Endodermal cell (in vitro differentiated cells): ENCODE data around the gene HS6ST3. TPM values are rescaled to one million over a fixed set of nuclear protein-coding genes. Genes with fewer than 3 reads are reported as not detected.

Experiments used
- DNase-seq: peaks from one replicate; pipeline ENCODE4 v3.0.0-alpha.2; 2017
- H3K27ac ChIP-seq: 2 replicates; pipeline ENCODE4 v1.5.1; 2013; ENCODE audit warnings: mild to moderate bottlenecking, low read depth, low read length, moderate library complexity
- H3K27me3 ChIP-seq: 2 replicates; pipeline ENCODE4 v1.6.1; 2013; ENCODE audit warnings: mild to moderate bottlenecking, low read length, moderate library complexity; ENCODE audit not compliant: insufficient read depth, control insufficient read depth, poor library complexity, severe bottlenecking
- H3K36me3 ChIP-seq: 2 replicates; pipeline ENCODE4 v1.7.0; 2013; ENCODE audit warnings: mild to moderate bottlenecking, low read length, moderate library complexity; ENCODE audit not compliant: control insufficient read depth, insufficient read depth
- H3K4me1 ChIP-seq: one replicate; pipeline ENCODE4 v1.7.0; 2013; ENCODE audit warnings: low read length; ENCODE audit not compliant: control insufficient read depth, insufficient read depth
- H3K4me3 ChIP-seq: 2 replicates; pipeline ENCODE4 v1.5.1; 2013; ENCODE audit warnings: mild to moderate bottlenecking, low read length, moderate library complexity
- H3K9ac ChIP-seq: 2 replicates; pipeline ENCODE4 v1.6.1; 2013; ENCODE audit warnings: mild to moderate bottlenecking, low read length, moderate library complexity; ENCODE audit not compliant: poor library complexity, severe bottlenecking; ENCODE audit errors: extremely low read depth
- H3K9me3 ChIP-seq: 2 replicates; pipeline ENCODE4 v1.6.1; 2013; ENCODE audit warnings: mild to moderate bottlenecking, low read length, moderate library complexity; ENCODE audit not compliant: control insufficient read depth
- H3K27ac Mint-ChIP-seq: 2 replicates; pipeline ENCODE4 v1.8.0; 2020; ENCODE audit warnings: mixed read lengths
- H3K27me3 Mint-ChIP-seq: 2 replicates; pipeline ENCODE4 v1.8.0; 2021; ENCODE audit warnings: mild to moderate bottlenecking, mixed read lengths; ENCODE audit not compliant: insufficient read depth
- H3K36me3 Mint-ChIP-seq: 2 replicates; pipeline ENCODE4 v1.8.0; 2020; ENCODE audit warnings: low read depth, mixed read lengths
- H3K4me1 Mint-ChIP-seq: 2 replicates; pipeline ENCODE4 v1.8.0; 2020; ENCODE audit warnings: mixed read lengths
- H3K4me3 Mint-ChIP-seq: 2 replicates; pipeline ENCODE4 v1.8.0; 2020; ENCODE audit warnings: mild to moderate bottlenecking, moderate library complexity, mixed read lengths
- H3K9me3 Mint-ChIP-seq: 2 replicates; pipeline ENCODE4 v1.8.0; 2020; ENCODE audit warnings: mild to moderate bottlenecking, mixed read lengths
- CTCF ChIP-seq: fragments of 200-600 bp; sonication (generic); conservative IDR thresholded peaks from 2 replicates; pipeline ENCODE4 v1.5.0; 2021; ENCODE audit warnings: antibody characterized with exemption, mild to moderate bottlenecking
- WGBS, 2 experiments: methylation state at CpG; one replicate each; pipeline versions ENCODE4 v1.1.5 to v1.1.7; 2013; ENCODE audit warnings: missing lambda C conversion rate in 2 of 2, mixed read lengths in 1 of 2; ENCODE audit not compliant: insufficient coverage in 1 of 2, insufficient read length in 1 of 2; 5-methylcytosine and 5-hydroxymethylcytosine counted together
- total RNA-seq, 2 donors: library from RNA; stranded (reverse); fragmentation: NEBNext Ultra II Directional in 1 of 2; extraction: Animal tissue kit (Norgen Biotek cat#: 25700) in 1 of 2; gene quantifications; 2 replicates in 1 of 2; 3 replicates in 1 of 2; pipeline ENCODE4 v1.2.1, GENCODE V29; 2021

HS6ST3 gene
- total RNA-seq, 2 donors from 2014 or later, result 0.84 to 1.1 TPM

GRCh38 chr13:96862093-96862492 lies 772.2 kb downstream of the HS6ST3 start:
- H3K27ac Mint-ChIP-seq, result no peak overlapping the region
- H3K36me3 ChIP-seq, result no peaks in the 10 kb centered on the region
- WGBS, 2 experiments, result 95% methylated on average over 2 of the region's 2 CpGs
- H3K27me3 Mint-ChIP-seq, result peaks cover 3% of the 10 kb centered on the region
- H3K27ac ChIP-seq, result no peak overlapping the region
- no peaks in the 10 kb centered on the region for H3K4me1 Mint-ChIP-seq
- no peaks in the 10 kb centered on the region for H3K9me3 ChIP-seq
- H3K4me3 Mint-ChIP-seq, result no peak overlapping the region
- DNase-seq, result no peak
- peaks cover 5% of the 10 kb centered on the region for H3K27me3 ChIP-seq
- TF ChIP-seq CTCF, result no peak
- no peak overlapping the region for H3K4me3 ChIP-seq
- no peaks in the 10 kb centered on the region for H3K4me1 ChIP-seq
- H3K9me3 Mint-ChIP-seq, result no peaks in the 10 kb centered on the region
- H3K36me3 Mint-ChIP-seq, result no peaks in the 10 kb centered on the region
- no peak overlapping the region for H3K9ac ChIP-seq

- H3K4me1 ChIP-seq, result no peaks in the 10 kb centered on the region
- Mint-ChIP-seq H3K27me3 (peaks cover 5% of the 10 kb centered on the region), H3K36me3 (no peaks in the 10 kb centered on the region), H3K27ac (no peak overlapping the region), H3K4me1 (no peaks in the 10 kb centered on the region), H3K4me3 (no peak overlapping the region), H3K9me3 (no peaks in the 10 kb centered on the region)
- no peak for TF ChIP-seq CTCF
- no peak overlapping the region for H3K4me3 ChIP-seq
- no peak for DNase-seq
- H3K36me3 ChIP-seq, result no peaks in the 10 kb centered on the region
- no peak overlapping the region for H3K27ac ChIP-seq
- 85% methylated on average over 1 of the region's 1 CpG; no CpG with 5 or more reads in 1 of the 2 experiments for WGBS, 2 experiments
- no peak overlapping the region for H3K9ac ChIP-seq
- H3K9me3 ChIP-seq, result no peaks in the 10 kb centered on the region
- H3K27me3 ChIP-seq, result peaks cover 5% of the 10 kb centered on the region
Measured at GRCh38 chr13:96862999-96863398, 773.1 kb downstream of the HS6ST3 start.

GRCh38 chr13:96871469-96871868 lies 781.6 kb downstream of the HS6ST3 start:
- Histone ChIP-seq H3K4me1 (no peaks in the 10 kb centered on the region), H3K36me3 (no peaks in the 10 kb centered on the region), H3K27ac (no peak overlapping the region), H3K4me3 (no peak overlapping the region), H3K27me3 (peaks cover 9% of the 10 kb centered on the region), H3K9ac (no peak overlapping the region), H3K9me3 (no peaks in the 10 kb centered on the region)
- Mint-ChIP-seq H3K27ac (no peak overlapping the region), H3K36me3 (no peaks in the 10 kb centered on the region), H3K27me3 (peaks cover 12% of the 10 kb centered on the region), H3K4me3 (no peak overlapping the region), H3K4me1 (no peaks in the 10 kb centered on the region), H3K9me3 (no peaks in the 10 kb centered on the region)
- no peak for TF ChIP-seq CTCF
- DNase-seq, result no peak
- WGBS, 2 experiments, result 88 to 94% methylated on average over 2 of the region's 2 CpGs
